Lung (tissue), 12 donors: ENCODE measurements around the gene TRIB2. TPM values are rescaled to one million over a fixed set of nuclear protein-coding genes. Genes with fewer than 3 reads are reported as not detected.

ENCODE experiments used
- ATAC-seq: fragments of 200-7000 bp; cut with Tn5 transposase; one replicate; pipeline ENCODE4 v1.9.1; 2020; ENCODE audit warnings: moderate number of reproducible peaks; ENCODE audit not compliant: insufficient read depth, low FRiP score
- DNase-seq, 3 donors: peaks; one replicate each; pipeline ENCODE4 v3.0.0-alpha.2; 2013 to 2017
- H3K27ac ChIP-seq, 2 donors: one replicate each; pipeline ENCODE4 v1.5.1; 2013; ENCODE audit warnings: mild to moderate bottlenecking in 2 of 2, moderate library complexity in 2 of 2, control low read depth in 1 of 2, inconsistent platforms in 1 of 2, low read depth in 1 of 2, low read length in 1 of 2
- H3K27me3 ChIP-seq, 3 donors: one replicate each; pipeline ENCODE4 v1.5.1; 2013; ENCODE audit warnings: low read length in 2 of 3; ENCODE audit not compliant: control insufficient read depth in 3 of 3, insufficient read depth in 3 of 3
- H3K36me3 ChIP-seq, 4 donors: one replicate each; pipeline ENCODE4 v1.5.1; 2013; ENCODE audit warnings: low read length in 4 of 4, mild to moderate bottlenecking in 1 of 4, moderate library complexity in 1 of 4; ENCODE audit not compliant: control insufficient read depth in 4 of 4, insufficient read depth in 4 of 4
- H3K4me1 ChIP-seq, 5 donors: one replicate each; pipeline ENCODE4 v1.5.1; 2013; ENCODE audit warnings: low read length in 5 of 5, mild to moderate bottlenecking in 2 of 5, moderate library complexity in 1 of 5; ENCODE audit not compliant: control insufficient read depth in 5 of 5, insufficient read depth in 5 of 5
- H3K4me3 ChIP-seq: one replicate; pipeline ENCODE4 v1.5.1; 2013; ENCODE audit warnings: mild to moderate bottlenecking, control low read depth, moderate library complexity
- H3K9ac ChIP-seq, 2 donors: one replicate each; pipeline ENCODE4 v1.5.1; 2013; ENCODE audit warnings: low read length in 2 of 2, control low read depth in 1 of 2; ENCODE audit not compliant: insufficient read depth in 1 of 2
- H3K9me3 ChIP-seq, 4 donors: one replicate each; pipeline ENCODE4 v1.5.1; 2013; ENCODE audit warnings: low read length in 3 of 4, mild to moderate bottlenecking in 1 of 4, moderate library complexity in 1 of 4; ENCODE audit not compliant: control insufficient read depth in 4 of 4, insufficient read depth in 3 of 4
- CTCF ChIP-seq: IDR thresholded peaks from 2 replicates; pipeline ENCODE4 v1.5.1; 2012; ENCODE audit warnings: mild to moderate bottlenecking; ENCODE audit errors: control extremely low read depth, extremely low read depth
- WGBS, 2 donors: extraction: QIAGEN DNeasy Blood & Tissue Kit; methylation state at CpG; one replicate each; pipeline ENCODE4 v1.1.7; 2013; 5-methylcytosine and 5-hydroxymethylcytosine counted together
- polyA plus RNA-seq, 2 donors: library from polyadenylated mRNA; stranded (reverse); fragments of 200-250 nt; gene quantifications; one replicate each; pipeline ENCODE4 v1.2.1, GENCODE V29; 2013
- total RNA-seq, 2 donors: library from RNA; depleted of rRNA in 1 of 2; stranded (reverse); fragments of >200 nt in 1 of 2; gene quantifications; one replicate each; pipeline ENCODE4 v1.2.1, GENCODE V29; 2014 to 2021
- donor health status: control.
- donor health status: control.
- donor health status: Bipolar disorder and iron deficiency.
- donor health status: healthy.
- donor health status: DM: yes; HTN: yes; CAD: no.

TRIB2 gene
- total and polyA plus RNA-seq, 4 donors, result 21.3 to 83.6 (median 38.5) TPM

DNA sequence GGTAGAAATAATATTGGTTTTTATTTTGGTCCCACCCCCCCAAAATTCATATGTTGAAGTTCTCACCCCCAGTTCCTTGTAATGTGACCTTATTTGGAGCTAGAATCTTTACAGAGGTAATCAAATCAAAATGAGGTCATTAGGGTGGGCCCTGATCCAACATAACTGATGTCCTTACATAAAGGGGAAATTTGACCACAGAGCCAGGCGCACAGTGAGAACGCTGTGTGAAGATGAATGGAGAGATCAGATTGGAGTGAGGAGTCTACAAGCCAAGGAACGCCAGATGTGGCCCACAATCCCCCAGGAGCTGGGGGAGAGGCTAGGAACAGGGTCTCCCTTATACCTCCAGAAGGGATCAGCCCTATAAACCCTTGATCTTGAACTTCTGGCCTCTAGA, 31.6 kb upstream of the TRIB2 start:
- TF ChIP-seq CTCF, result no peak

DNA sequence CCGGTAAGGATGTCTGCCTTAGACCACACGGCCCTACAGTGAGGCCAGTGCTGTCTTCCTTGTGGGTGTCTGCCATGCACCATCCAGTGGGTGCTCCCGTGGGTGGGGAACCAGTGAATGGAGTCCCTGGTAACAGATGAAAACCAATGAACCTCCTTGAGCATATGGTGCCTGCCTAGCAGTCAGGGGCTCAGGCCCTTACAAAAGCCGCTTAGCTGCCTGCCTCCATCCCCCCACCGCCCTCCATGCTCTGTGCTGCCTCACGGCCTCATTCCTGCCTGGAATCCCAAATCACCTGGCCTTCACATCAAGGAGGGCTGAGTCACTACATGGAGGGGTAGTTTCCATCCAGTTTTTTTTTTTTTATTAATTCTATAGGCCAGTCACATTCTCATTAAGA, 30.8 kb upstream of the TRIB2 start:
- no peak for TF ChIP-seq CTCF
- H3K27me3 ChIP-seq, result no peaks in the 10 kb centered on the region
- no peak for ATAC-seq
- 94 to 96% methylated on average over 6 of the region's 6 CpGs for WGBS, 2 donors
- no peaks in the 10 kb centered on the region for H3K36me3 ChIP-seq
- H3K27ac ChIP-seq, result no peak overlapping the region
- H3K4me3 ChIP-seq, result no peak overlapping the region
- H3K4me1 ChIP-seq, result peaks cover 0 to 15% (median 2%) of the 10 kb centered on the region in 5 donors
- DNase-seq, result no peak
- no peaks in the 10 kb centered on the region for H3K9me3 ChIP-seq
- no peak overlapping the region for H3K9ac ChIP-seq

More for the DNA sequence above, 31.6 kb upstream of the TRIB2 start:
- Histone ChIP-seq H3K4me1 (peaks cover 0 to 15% (median 2%) of the 10 kb centered on the region in 5 donors), H3K27ac (no peak overlapping the region), H3K36me3 (no peaks in the 10 kb centered on the region), H3K27me3 (no peaks in the 10 kb centered on the region), H3K4me3 (no peak overlapping the region), H3K9me3 (no peaks in the 10 kb centered on the region), H3K9ac (no peak overlapping the region)
- DNase-seq (peak in 1 of 3 donors; percentile 27), ATAC-seq (no peak)
- WGBS, 2 donors, result 91 to 97% methylated on average over 3 of the region's 3 CpGs

GRCh38 chr2:12686708-12687283, 29.9 kb upstream of the TRIB2 start:
- Histone ChIP-seq H3K4me3 (no peak overlapping the region), H3K9me3 (no peaks in the 10 kb centered on the region), H3K9ac (no peak overlapping the region), H3K36me3 (no peaks in the 10 kb centered on the region), H3K27me3 (no peaks in the 10 kb centered on the region), H3K4me1 (peaks cover 0 to 15% (median 2%) of the 10 kb centered on the region in 5 donors), H3K27ac (no peak overlapping the region)
- WGBS, 2 donors, result 83 to 91% methylated on average over 7 of the region's 7 CpGs
- ATAC-seq (no peak), DNase-seq (peak in 1 of 3 donors; percentile 35)
- TF ChIP-seq CTCF, result no peak

GRCh38 chr2:12688091-12688490, 28.6 kb upstream of the TRIB2 start:
- Histone ChIP-seq H3K27me3 (no peaks in the 10 kb centered on the region), H3K4me3 (no peak overlapping the region), H3K27ac (no peak overlapping the region), H3K4me1 (peaks cover 0 to 15% (median 2%) of the 10 kb centered on the region in 5 donors), H3K9ac (no peak overlapping the region), H3K36me3 (no peaks in the 10 kb centered on the region), H3K9me3 (no peaks in the 10 kb centered on the region)
- ATAC-seq (no peak), DNase-seq (no peak)
- 85 to 90% methylated on average over 4 of the region's 4 CpGs for WGBS, 2 donors
- TF ChIP-seq CTCF, result no peak
